Sigmoid colon (tissue), 3 donors: ENCODE data around the gene DLX3.

Experiments
- CTCF ChIP-seq, 4 experiments: fragments of 450-650 bp in 3 of 4; fragments of 200-600 bp in 1 of 4; IDR thresholded peaks; one replicate each; pipeline ENCODE4 v1.5.1; 2016 to 2019; ENCODE audit warnings: antibody characterized with exemption in 4 of 4, mild to moderate bottlenecking in 3 of 4, moderate library complexity in 2 of 4
- POLR2A ChIP-seq, 2 donors: fragments of 450-650 bp; IDR thresholded peaks; one replicate each; pipeline ENCODE4 v1.6.1; 2016; ENCODE audit warnings: antibody characterized with exemption in 2 of 2, mild to moderate bottlenecking in 2 of 2, moderate library complexity in 2 of 2

DNA sequence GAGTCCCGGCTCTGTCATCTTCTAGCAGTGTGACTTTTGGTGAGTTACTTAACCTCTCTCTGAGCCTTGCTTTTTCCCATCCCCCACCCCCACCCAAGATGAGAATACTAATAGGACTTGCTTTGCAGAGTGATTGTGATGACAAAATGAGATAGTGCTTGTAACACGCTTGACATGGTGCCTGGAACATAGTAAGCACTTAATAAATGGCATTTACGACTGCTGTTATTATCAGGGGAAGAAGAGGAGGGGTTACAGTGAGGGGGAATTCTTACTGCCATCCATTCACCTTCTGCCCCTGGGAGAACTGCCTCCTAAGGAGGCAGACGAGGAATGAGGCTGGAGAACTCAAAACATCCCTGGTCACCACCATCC lies 18.2 kb downstream of the DLX3 start:
- no peak for TF ChIP-seq POLR2A (IDR thresholded peaks at IDR 0.05)
- TF ChIP-seq CTCF (IDR thresholded peaks at IDR 0.05): no peak
